Mucosa of rectum (tissue), 2 donors: ENCODE measurements around the gene AIFM3.

Source experiments
- H3K27ac ChIP-seq, 2 donors: one replicate each; pipeline ENCODE4 v1.7.0; 2013; ENCODE audit warnings: inconsistent platforms in 2 of 2, low read depth in 2 of 2, low read length in 2 of 2
- H3K27me3 ChIP-seq, 2 donors: one replicate each; pipeline ENCODE4 v1.7.0; 2013; ENCODE audit warnings: low read length in 2 of 2; ENCODE audit not compliant: control insufficient read depth in 2 of 2, insufficient read depth in 2 of 2
- H3K36me3 ChIP-seq, 2 donors: one replicate each; pipeline ENCODE4 v1.7.0; 2013; ENCODE audit warnings: low read length in 2 of 2; ENCODE audit not compliant: control insufficient read depth in 2 of 2, insufficient read depth in 2 of 2
- H3K4me1 ChIP-seq, 2 donors: one replicate each; pipeline ENCODE4 v1.7.0; 2013; ENCODE audit warnings: low read length in 2 of 2, mild to moderate bottlenecking in 1 of 2; ENCODE audit not compliant: control insufficient read depth in 2 of 2, insufficient read depth in 2 of 2
- H3K4me3 ChIP-seq, 2 donors: one replicate each; pipeline ENCODE4 v1.7.0; 2013; ENCODE audit warnings: low read length in 2 of 2
- H3K9ac ChIP-seq, 2 donors: one replicate each; pipeline ENCODE4 v1.7.0; 2013; ENCODE audit warnings: low read length in 2 of 2, low read depth in 1 of 2, mild to moderate bottlenecking in 1 of 2
- H3K9me3 ChIP-seq, 2 donors: one replicate each; pipeline ENCODE4 v1.7.0; 2013; ENCODE audit warnings: low read length in 2 of 2; ENCODE audit not compliant: control insufficient read depth in 2 of 2
- donor health status: healthy.
- donor health status: Normal muscosa, but diverticular disease.

The AIFM3 gene

GRCh38 chr22:21028277-21029251, 61.5 kb downstream of the AIFM3 start:
- Histone ChIP-seq H3K9ac (no peak overlapping the region), H3K9me3 (no peaks in the 10 kb centered on the region)

DNA sequence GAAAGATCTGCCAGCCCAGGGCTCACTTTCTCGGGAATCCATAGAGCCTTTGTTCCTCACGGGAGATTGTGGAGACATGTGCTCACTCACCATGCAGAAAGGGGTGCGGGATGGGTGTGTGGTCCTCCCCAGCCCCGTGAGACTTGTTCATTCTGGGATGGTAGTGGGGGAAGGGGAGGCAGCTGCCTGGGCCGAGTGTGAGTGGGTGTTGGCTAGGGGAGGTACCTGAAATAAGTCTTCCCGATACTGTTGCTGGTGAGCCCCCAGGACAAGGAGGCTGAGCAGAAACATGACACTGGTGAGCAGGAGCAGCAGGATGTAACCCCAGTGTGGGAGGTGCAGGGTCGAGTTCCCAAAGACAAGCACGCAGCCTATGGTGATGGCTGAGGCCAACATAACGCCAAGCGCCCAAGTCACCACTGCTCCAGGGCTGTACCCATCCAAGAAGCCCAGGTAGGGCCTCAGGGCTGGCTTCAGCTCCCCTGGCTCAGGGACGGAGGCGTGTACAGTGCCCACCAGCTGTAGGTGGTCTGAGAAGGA, 62.5 kb downstream of the AIFM3 start:
- no peak overlapping the region for H3K9ac ChIP-seq
- no peaks in the 10 kb centered on the region for H3K9me3 ChIP-seq
- H3K27me3 ChIP-seq = peaks cover 5% of the 10 kb centered on the region in 2 donors
- no peak overlapping the region for H3K4me3 ChIP-seq
- H3K27ac ChIP-seq = no peak overlapping the region
- H3K4me1 ChIP-seq = peaks cover 0 to 7% of the 10 kb centered on the region in 2 donors
- no peaks in the 10 kb centered on the region for H3K36me3 ChIP-seq

More at GRCh38 chr22:21028277-21029251, 61.5 kb downstream of the AIFM3 start:
- no peak overlapping the region for H3K4me3 ChIP-seq
- H3K27ac ChIP-seq = no peak overlapping the region
- H3K36me3 ChIP-seq = no peaks in the 10 kb centered on the region
- peaks cover 0 to 7% of the 10 kb centered on the region in 2 donors for H3K4me1 ChIP-seq
- H3K27me3 ChIP-seq = peaks cover 5% of the 10 kb centered on the region in 2 donors

DNA sequence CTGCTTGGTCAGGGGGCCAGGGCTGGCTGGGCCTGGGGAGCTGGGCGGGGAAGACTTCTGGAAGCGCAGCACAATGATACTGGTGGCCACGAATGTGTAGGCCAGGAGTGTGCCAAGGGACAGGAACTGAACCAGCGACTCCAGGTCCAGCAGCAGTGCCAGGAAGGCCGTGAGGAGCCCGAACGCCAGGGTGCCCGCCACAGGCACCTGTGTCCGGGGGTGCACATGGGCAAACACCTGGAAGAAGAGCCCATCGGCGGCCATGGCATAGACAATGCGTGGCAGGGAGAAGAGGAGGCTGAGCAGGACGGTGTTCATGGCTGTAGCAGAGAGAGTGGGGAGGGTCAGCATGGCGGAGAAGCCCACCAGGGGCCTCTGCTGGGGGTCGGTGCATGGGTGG, 63.0 kb downstream of the AIFM3 start:
- peaks cover 0 to 7% of the 10 kb centered on the region in 2 donors for H3K4me1 ChIP-seq
- H3K36me3 ChIP-seq = no peaks in the 10 kb centered on the region
- no peaks in the 10 kb centered on the region for H3K9me3 ChIP-seq
- no peak overlapping the region for H3K27ac ChIP-seq
- no peak overlapping the region for H3K4me3 ChIP-seq
- no peak overlapping the region for H3K9ac ChIP-seq
- H3K27me3 ChIP-seq = peaks cover 5% of the 10 kb centered on the region in 2 donors
